Esophagus squamous epithelium (tissue), 4 donors: ENCODE results near the gene CEP192.

ENCODE experiments used
- CTCF ChIP-seq, 6 experiments: fragments of 450-650 bp in 4 of 6; fragments of 200-600 bp in 2 of 6; sonication (generic) in 2 of 6; IDR thresholded peaks; one replicate each; pipeline ENCODE4 v1.5.1; 2016 to 2019; ENCODE audit warnings: antibody characterized with exemption in 6 of 6, mild to moderate bottlenecking in 4 of 6, moderate library complexity in 4 of 6
- POLR2A ChIP-seq, 4 donors: fragments of 450-650 bp; IDR thresholded peaks; one replicate each; pipeline ENCODE4 v1.6.1; 2017; ENCODE audit warnings: antibody characterized with exemption in 4 of 4, mild to moderate bottlenecking in 4 of 4, moderate library complexity in 3 of 4

- no peak for TF ChIP-seq CTCF (IDR thresholded peaks at IDR 0.05)
- TF ChIP-seq POLR2A (IDR thresholded peaks at IDR 0.05): no peak
Measured at GRCh38 chr18:13105059-13105458, 113.9 kb downstream of the CEP192 start.
